ENCODE measurements around the gene ITLN1. TPM values are rescaled to one million over a fixed set of nuclear protein-coding genes. Genes with fewer than 3 reads are reported as not detected.

The ITLN1 gene
- polyA plus RNA-seq, 1 donor (not counting 4 experiments of a cell fraction or from before 2014, with no cell fraction given) = not detected

DNA sequence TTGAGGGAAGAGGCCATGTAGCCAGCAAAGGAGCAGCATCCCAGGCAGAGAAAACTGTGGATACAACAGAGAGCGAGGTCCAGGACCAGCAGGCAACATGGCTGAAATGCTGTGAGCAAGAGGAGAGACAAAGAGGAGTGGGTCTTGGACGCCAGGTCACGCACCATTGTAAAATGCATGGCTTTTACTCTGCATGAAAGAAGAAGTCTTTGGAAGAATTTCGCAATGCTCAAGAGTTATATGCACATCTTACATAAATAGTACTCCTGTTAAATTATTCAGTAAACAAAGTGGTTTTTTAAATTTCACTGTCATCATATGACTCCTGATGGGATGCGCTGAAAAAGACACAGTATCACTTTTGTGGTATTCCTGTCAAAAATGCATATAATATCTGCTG, 25.8 kb downstream of the ITLN1 start:
- Histone ChIP-seq H3K9me1 (ENCODE audit: control insufficient read depth, extremely low read depth, insufficient read depth, low read length) (no peaks in the 10 kb centered on the region), H4K20me1 (ENCODE audit: control insufficient read depth, extremely low read depth, insufficient read depth, low read length) (no peaks in the 10 kb centered on the region), H3K36me3 (ENCODE audit: control insufficient read depth in 2 of 2, extremely low read depth in 1 of 2, insufficient read depth in 2 of 2, low read length in 2 of 2) (no peaks in the 10 kb centered on the region), H2AFZ (ENCODE audit: control insufficient read depth, low read length) (no peak overlapping the region), H3K4me1 (ENCODE audit: control insufficient read depth, extremely low read depth, insufficient read depth, low read length) (no peaks in the 10 kb centered on the region), H3K4me3 (ENCODE audit: control insufficient read depth in 2 of 3, extremely low read depth in 1 of 3, insufficient read depth in 2 of 3, low read depth in 1 of 3, low read length in 3 of 3) (no peak overlapping the region), H3K9me3 (ENCODE audit: control insufficient read depth, low read depth, low read length) (no peaks in the 10 kb centered on the region), H3K27ac (ENCODE audit: control insufficient read depth, insufficient read depth, low read length) (no peak overlapping the region), H3K9ac (ENCODE audit: control insufficient read depth, extremely low read depth, insufficient read depth, low read length) (no peak overlapping the region), H3K27me3 (ENCODE audit: control insufficient read depth, extremely low read depth, insufficient read depth, low read length) (peaks cover 3% of the 10 kb centered on the region), H3K4me2 (ENCODE audit: control insufficient read depth, extremely low read depth, insufficient read depth, low read depth, low read length) (no peak overlapping the region), H3K79me2 (ENCODE audit: control insufficient read depth, insufficient read depth, low read length) (no peaks in the 10 kb centered on the region)
- DNase-seq (ENCODE audit: low read depth, low spot score) (no peak), FAIRE-seq (no peak)
- dilution Hi-C loops (cut with MboI; ENCODE audit: extremely low pct_ligation_motif_present, low sequenced_read_pairs) = no loop called here
- no peak for TF ChIP-seq CTCF (optimal IDR thresholded peaks at IDR 0.05 in 1 of 3, IDR thresholded peaks at IDR 0.05 in 1 of 3, conservative IDR thresholded peaks at IDR 0.05 in 1 of 3; ENCODE audit: extremely low read depth in 1 of 3, insufficient read depth in 2 of 3, low read length in 3 of 3)
- TF ChIP-seq EZH2 (IDR thresholded peaks at IDR 0.05; ENCODE audit: low read length) = no peak

DNA sequence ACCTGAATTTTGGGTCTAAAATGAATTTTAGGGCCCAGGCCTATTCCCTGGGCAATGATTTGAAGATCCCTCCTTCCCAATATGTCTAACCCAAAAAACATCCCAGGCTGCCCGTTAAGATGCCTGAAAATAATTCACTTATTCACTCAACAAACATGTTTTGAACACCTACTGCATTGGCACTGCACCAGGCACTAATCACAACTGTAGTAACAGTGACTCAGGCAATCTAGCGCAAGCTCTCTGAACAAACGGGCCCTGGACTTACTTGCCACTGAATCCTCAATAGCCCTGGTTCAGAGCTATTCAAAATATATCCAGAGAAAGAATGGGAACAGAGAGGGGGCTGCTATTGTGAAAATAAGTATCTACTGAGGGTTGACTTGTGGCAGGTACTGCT, 26.5 kb downstream of the ITLN1 start:
- no peaks in the 10 kb centered on the region for H3K36me3 ChIP-seq (ENCODE audit: control insufficient read depth in 2 of 2, extremely low read depth in 1 of 2, insufficient read depth in 2 of 2, low read length in 2 of 2)
- FAIRE-seq (no peak), DNase-seq (ENCODE audit: low read depth, low spot score) (no peak)
- no peaks in the 10 kb centered on the region for H4K20me1 ChIP-seq (ENCODE audit: control insufficient read depth, extremely low read depth, insufficient read depth, low read length)
- H3K4me1 ChIP-seq (ENCODE audit: control insufficient read depth, extremely low read depth, insufficient read depth, low read length) = peaks cover 2% of the 10 kb centered on the region
- no peak overlapping the region for H3K4me3 ChIP-seq (ENCODE audit: control insufficient read depth in 2 of 3, extremely low read depth in 1 of 3, insufficient read depth in 2 of 3, low read depth in 1 of 3, low read length in 3 of 3)
- H3K27me3 ChIP-seq (ENCODE audit: control insufficient read depth, extremely low read depth, insufficient read depth, low read length) = peaks cover 3% of the 10 kb centered on the region
- no peaks in the 10 kb centered on the region for H3K79me2 ChIP-seq (ENCODE audit: control insufficient read depth, insufficient read depth, low read length)
- TF ChIP-seq EZH2 (IDR thresholded peaks at IDR 0.05; ENCODE audit: low read length) = no peak
- no peak for TF ChIP-seq CTCF (optimal IDR thresholded peaks at IDR 0.05 in 1 of 3, IDR thresholded peaks at IDR 0.05 in 1 of 3, conservative IDR thresholded peaks at IDR 0.05 in 1 of 3; ENCODE audit: extremely low read depth in 1 of 3, insufficient read depth in 2 of 3, low read length in 3 of 3)
- H3K4me2 ChIP-seq (ENCODE audit: control insufficient read depth, extremely low read depth, insufficient read depth, low read depth, low read length) = no peak overlapping the region
- H2AFZ ChIP-seq (ENCODE audit: control insufficient read depth, low read length) = no peak overlapping the region
- no peak overlapping the region for H3K9ac ChIP-seq (ENCODE audit: control insufficient read depth, extremely low read depth, insufficient read depth, low read length)
- dilution Hi-C loops (cut with MboI; ENCODE audit: extremely low pct_ligation_motif_present, low sequenced_read_pairs) = no loop called here
- no peaks in the 10 kb centered on the region for H3K9me3 ChIP-seq (ENCODE audit: control insufficient read depth, low read depth, low read length)
- no peaks in the 10 kb centered on the region for H3K9me1 ChIP-seq (ENCODE audit: control insufficient read depth, extremely low read depth, insufficient read depth, low read length)
- H3K27ac ChIP-seq (ENCODE audit: control insufficient read depth, insufficient read depth, low read length) = no peak overlapping the region

Measured in keratinocyte (primary cell).